DND-41 (cell line): ENCODE measurements around the gene DHRS3.

Experiments used
- ATAC-seq: fragments of 200-7000 bp; cut with Tn5 transposase; 3 replicates; pipeline ENCODE4 v1.9.1; 2021; ENCODE audit warnings: low read depth; ENCODE audit not compliant: insufficient read depth
- DNase-seq: peaks from one replicate; pipeline ENCODE4 v3.0.0-alpha.2; 2020
- H2AFZ ChIP-seq: 2 replicates; pipeline ENCODE4 v1.6.0; 2012; ENCODE audit warnings: low read depth, low read length
- H3K27ac ChIP-seq: 2 replicates; pipeline ENCODE4 v1.5.1; 2012; ENCODE audit warnings: low read length, inconsistent platforms
- H3K27me3 ChIP-seq: fragments of 200-600 bp; sonication (generic); 2 replicates; pipeline ENCODE4 v1.6.0; 2012; ENCODE audit warnings: low read length, mild to moderate bottlenecking, inconsistent platforms; ENCODE audit not compliant: insufficient read depth, poor library complexity
- H3K36me3 ChIP-seq: 2 replicates; pipeline ENCODE4 v1.5.1; 2012; ENCODE audit warnings: low read length, inconsistent platforms; ENCODE audit not compliant: insufficient read depth
- H3K4me1 ChIP-seq: 2 replicates; pipeline ENCODE4 v1.5.1; 2012; ENCODE audit warnings: mild to moderate bottlenecking, low read length; ENCODE audit not compliant: insufficient read depth
- H3K4me2 ChIP-seq: 2 replicates; pipeline ENCODE4 v1.6.0; 2012; ENCODE audit warnings: mild to moderate bottlenecking, moderate library complexity, low read length, inconsistent platforms; ENCODE audit not compliant: insufficient read depth
- H3K4me3 ChIP-seq, 2 experiments: fragments of 200-600 bp in 1 of 2; shearing (Covaris generic) in 1 of 2; 2 replicates each; pipeline ENCODE4 v1.5.1; 2012 to 2016; ENCODE audit warnings: inconsistent platforms in 2 of 2, low read length in 2 of 2, mild to moderate bottlenecking in 2 of 2, low read depth in 1 of 2, moderate library complexity in 1 of 2
- H3K79me2 ChIP-seq: 2 replicates; pipeline ENCODE4 v1.6.0; 2012; ENCODE audit warnings: low read length, inconsistent platforms; ENCODE audit not compliant: insufficient read depth
- H3K9ac ChIP-seq: 2 replicates; pipeline ENCODE4 v1.6.0; 2012; ENCODE audit warnings: low read depth, mild to moderate bottlenecking, inconsistent platforms, low read length, moderate library complexity
- H3K9me3 ChIP-seq: 2 replicates; pipeline ENCODE4 v1.5.1; 2012; ENCODE audit warnings: low read length, moderate library complexity, mild to moderate bottlenecking, inconsistent platforms; ENCODE audit not compliant: insufficient read depth, severe bottlenecking
- H4K20me1 ChIP-seq: 2 replicates; pipeline ENCODE4 v1.6.0; 2012; ENCODE audit warnings: low read length; ENCODE audit not compliant: insufficient read depth
- CTCF ChIP-seq: IDR thresholded peaks from 2 replicates; pipeline ENCODE4 v1.5.1; 2012; ENCODE audit warnings: borderline replicate concordance, low read length, moderate library complexity, mild to moderate bottlenecking; ENCODE audit not compliant: poor library complexity, severe bottlenecking; ENCODE audit errors: extremely low read depth
- EZH2 ChIP-seq: IDR thresholded peaks from 3 replicates; pipeline ENCODE4 v1.6.1; 2012; ENCODE audit warnings: borderline replicate concordance, low read depth, mild to moderate bottlenecking, moderate library complexity, low read length, inconsistent platforms; ENCODE audit not compliant: severe bottlenecking

The DHRS3 gene

GRCh38 chr1:12610941-12611340 is 7.1 kb downstream of the DHRS3 start:
- Histone ChIP-seq H3K9ac (no peak overlapping the region), H3K27me3 (no peaks in the 10 kb centered on the region), H3K4me3 (no peak overlapping the region), H3K9me3 (no peaks in the 10 kb centered on the region), H4K20me1 (peaks cover 26% of the 10 kb centered on the region), H3K79me2 (peaks cover 82% of the 10 kb centered on the region), H3K27ac (no peak overlapping the region), H3K4me1 (peaks cover 29% of the 10 kb centered on the region), H3K4me2 (no peak overlapping the region), H3K36me3 (peaks cover 43% of the 10 kb centered on the region), H2AFZ (no peak overlapping the region)
- no peak for TF ChIP-seq CTCF
- no peak for TF ChIP-seq EZH2
- DNase-seq: no peak
- ATAC-seq: no peak

DNA sequence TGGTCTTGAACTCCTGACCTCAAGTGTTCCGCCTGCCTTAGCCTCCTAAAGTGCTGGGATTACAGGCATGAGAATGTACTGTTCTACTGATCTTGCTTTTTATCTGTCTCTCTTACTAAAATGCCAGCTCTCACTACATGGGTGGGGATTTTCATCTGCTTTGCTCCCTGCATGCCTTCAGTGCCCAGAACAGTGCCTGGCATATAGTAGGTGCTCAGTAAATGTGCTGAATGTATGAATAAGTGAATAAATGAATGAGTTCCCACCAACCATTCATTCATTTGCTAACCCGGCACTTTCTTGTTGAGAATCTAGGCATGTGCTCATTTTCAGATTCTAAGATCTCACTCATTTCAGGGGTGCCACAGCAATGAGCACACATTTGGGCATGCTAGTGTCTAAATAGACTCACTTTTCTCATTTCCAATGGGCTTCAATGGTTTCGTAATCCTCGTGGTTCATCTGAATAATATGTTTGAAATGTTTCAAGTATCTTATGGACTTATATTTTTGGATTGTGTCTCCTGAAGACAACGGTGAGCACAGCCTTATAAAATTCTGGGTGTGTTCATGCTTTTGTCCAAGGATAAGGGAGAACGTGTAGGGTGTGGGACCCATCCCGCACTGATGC is 7.6 kb downstream of the DHRS3 start:
- DNase-seq (no peak), ATAC-seq (no peak)
- Histone ChIP-seq H3K9ac (no peak overlapping the region), H3K27me3 (no peaks in the 10 kb centered on the region), H3K27ac (no peak overlapping the region), H3K79me2 (peaks cover 81% of the 10 kb centered on the region), H3K4me2 (no peak overlapping the region), H3K9me3 (no peaks in the 10 kb centered on the region), H2AFZ (no peak overlapping the region), H3K4me1 (peaks cover 24% of the 10 kb centered on the region), H3K4me3 (no peak overlapping the region), H3K36me3 (peaks cover 44% of the 10 kb centered on the region), H4K20me1 (peaks cover 23% of the 10 kb centered on the region)
- TF ChIP-seq CTCF (no peak), EZH2 (no peak)

GRCh38 chr1:12609469-12610003 is 8.5 kb downstream of the DHRS3 start:
- no peaks in the 10 kb centered on the region for H3K27me3 ChIP-seq
- H3K9ac ChIP-seq: no peak overlapping the region
- no peaks in the 10 kb centered on the region for H3K9me3 ChIP-seq
- ATAC-seq: no peak
- peaks cover 15% of the 10 kb centered on the region for H3K4me1 ChIP-seq
- peaks cover 50% of the 10 kb centered on the region for H3K36me3 ChIP-seq
- TF ChIP-seq EZH2 (no peak), CTCF (no peak)
- H3K79me2 ChIP-seq: peaks cover 78% of the 10 kb centered on the region
- no peak overlapping the region for H2AFZ ChIP-seq
- H3K27ac ChIP-seq: no peak overlapping the region
- DNase-seq: no peak
- H3K4me2 ChIP-seq: no peak overlapping the region
- peaks cover 18% of the 10 kb centered on the region for H4K20me1 ChIP-seq
- H3K4me3 ChIP-seq: no peak overlapping the region
